HG02571 (cell line): ENCODE data around the gene SNF8.
"Not testable (repeated sequence)": the region's sequence is repeated elsewhere in the genome, so short reads cannot be mapped to it uniquely, and the experiment has no call there.

Experiments
- ATAC-seq: cut with Tn5 transposase; IDR thresholded peaks from one replicate; pipeline ENCODE4 v1.9.1; 2021; ENCODE audit warnings: mild to moderate bottlenecking, moderate library complexity; ENCODE audit not compliant: unreplicated experiment

SNF8 gene, protein sequence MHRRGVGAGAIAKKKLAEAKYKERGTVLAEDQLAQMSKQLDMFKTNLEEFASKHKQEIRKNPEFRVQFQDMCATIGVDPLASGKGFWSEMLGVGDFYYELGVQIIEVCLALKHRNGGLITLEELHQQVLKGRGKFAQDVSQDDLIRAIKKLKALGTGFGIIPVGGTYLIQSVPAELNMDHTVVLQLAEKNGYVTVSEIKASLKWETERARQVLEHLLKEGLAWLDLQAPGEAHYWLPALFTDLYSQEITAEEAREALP

DNA sequence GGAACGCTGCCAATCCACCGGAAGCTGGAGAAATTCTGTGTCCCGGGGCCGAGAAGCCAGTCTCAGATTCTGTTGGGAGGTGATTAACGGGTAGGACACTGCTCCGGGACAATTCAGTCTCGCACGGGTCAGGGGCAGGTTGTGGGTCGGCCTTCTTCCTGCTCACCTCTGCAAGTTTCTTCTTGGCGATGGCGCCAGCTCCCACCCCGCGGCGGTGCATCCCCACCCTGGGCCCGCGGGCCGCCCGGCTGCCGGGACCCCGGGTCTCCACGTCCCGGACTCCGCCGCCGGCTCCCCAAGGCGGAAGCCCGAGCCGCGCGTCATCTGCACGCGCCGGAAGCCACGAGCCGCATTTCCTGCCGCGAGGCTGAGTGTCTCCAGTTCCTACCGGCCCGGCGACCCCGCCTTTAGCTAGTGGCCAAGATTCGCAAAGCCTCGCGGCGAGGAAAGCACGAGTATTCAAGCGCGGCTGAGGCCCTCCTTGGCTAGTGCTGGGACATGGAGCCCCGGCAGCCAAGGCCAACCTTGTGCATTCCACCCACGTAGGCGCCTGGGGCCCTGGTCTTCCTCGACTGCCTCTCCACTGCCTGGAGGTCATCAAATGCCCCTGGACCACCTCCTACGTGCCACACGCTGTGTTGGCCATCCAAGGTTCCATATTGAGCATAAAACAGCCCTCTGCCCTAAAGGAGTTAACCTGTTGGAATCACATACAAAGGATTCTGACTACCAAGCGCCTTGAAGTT is at the start of gene SNF8:
Gene SNF8, minus strand, starts transcription at position 328 of the 746 bp plus-strand sequence. Its CDS starts 108 bp downstream, at position 220.
- peak; percentile 75 for ATAC-seq

DNA sequence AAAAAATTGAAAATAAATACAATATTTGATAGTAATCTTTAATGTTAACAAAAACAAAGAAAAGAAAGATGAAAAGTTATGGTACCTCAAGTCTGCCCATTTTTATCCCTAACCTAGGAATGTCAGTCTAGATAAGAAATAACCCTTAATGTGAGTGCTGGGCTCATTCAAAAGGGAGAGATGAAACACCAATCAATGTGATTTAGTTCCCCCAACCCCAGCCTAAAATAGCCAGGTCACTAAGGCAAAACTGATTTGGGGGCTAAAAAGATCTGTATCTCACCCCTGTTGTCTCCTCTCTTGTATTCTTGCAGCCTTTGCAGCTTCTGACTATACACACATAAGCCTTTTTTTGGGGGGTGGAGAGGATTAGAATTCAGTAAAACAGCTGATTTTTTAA is 49.3 kb upstream of the SNF8 start:
- no peak for ATAC-seq

DNA sequence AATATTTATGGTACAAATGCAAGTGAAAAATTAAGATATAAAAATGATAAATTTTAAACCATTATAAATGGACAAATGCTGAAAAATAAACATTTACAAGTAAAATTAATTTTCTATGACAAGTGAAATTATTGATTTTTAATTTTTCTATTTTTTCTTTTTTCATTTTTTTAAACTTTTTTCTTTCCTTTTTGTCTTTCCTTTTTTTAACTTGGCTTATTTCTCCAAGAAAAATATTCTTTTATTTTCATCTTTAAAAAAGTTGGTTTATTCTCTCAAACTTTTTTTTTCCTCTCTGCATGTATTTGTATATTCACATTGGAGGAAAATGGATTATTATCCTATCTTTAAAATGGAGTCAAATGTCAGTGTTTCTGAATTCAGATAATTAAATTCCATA is 48.7 kb upstream of the SNF8 start:
- ATAC-seq, result no peak

DNA sequence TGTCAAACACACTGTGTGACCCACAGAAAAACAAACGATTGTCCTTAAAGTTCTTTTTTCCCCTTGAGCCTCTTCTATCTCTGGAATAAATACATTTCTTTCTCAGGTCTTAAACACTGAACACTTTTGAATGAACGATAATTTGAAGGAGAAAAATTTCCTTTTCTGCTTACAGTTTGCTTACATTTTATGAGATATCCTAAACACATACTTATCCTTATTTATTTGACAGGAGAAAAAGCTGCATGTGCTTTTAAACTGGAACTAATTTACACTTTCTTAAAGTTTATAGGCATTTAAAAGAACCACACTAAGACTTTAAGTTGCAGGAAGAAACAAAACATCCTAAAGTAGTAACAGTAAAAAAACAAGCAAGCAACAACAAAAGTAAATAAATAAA is 47.8 kb upstream of the SNF8 start:
- no peak for ATAC-seq

DNA sequence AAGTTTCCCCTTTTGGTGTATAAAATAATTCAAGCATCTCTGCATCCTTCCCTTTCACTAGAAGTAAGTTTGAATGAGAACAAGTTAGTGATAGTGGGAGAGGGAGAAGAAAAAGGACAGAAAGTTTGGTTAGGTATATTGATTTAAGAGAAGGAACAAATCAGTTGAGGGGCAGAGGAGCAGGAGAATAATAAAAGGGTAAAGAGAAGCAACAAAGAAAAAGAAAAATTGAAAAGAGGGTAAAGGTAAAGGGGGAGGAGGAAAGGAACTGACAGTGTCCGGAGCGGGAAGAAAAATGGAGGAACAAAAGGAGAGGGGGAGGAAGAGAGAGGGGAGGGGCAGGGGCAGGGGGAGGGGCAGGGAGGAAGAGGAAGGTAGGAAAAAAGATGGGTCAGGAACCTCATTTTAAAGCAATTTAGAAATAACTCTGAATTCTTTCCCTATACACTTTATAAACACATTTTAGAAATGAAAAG is 46.3 kb upstream of the SNF8 start:
- no peak for ATAC-seq

DNA sequence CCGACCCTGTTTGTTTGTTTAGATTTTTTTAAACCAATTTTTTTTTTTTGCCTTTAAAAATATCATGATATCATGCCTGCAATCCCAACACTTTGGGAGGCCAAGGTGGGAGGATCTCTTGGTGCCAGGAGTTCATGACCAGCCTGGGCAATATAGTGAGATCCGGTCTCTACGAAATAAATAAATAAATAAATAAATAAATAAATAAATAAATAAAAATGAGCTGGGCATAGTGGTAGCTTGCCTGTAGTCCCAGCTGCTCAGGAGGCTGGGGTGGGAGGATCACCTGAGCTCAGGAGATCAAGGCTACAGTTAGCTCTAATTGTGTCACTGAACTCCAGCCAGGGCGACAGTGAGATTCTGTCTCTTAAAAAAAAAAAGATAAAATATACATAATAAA is 44.5 kb upstream of the SNF8 start:
- no peak for ATAC-seq

DNA sequence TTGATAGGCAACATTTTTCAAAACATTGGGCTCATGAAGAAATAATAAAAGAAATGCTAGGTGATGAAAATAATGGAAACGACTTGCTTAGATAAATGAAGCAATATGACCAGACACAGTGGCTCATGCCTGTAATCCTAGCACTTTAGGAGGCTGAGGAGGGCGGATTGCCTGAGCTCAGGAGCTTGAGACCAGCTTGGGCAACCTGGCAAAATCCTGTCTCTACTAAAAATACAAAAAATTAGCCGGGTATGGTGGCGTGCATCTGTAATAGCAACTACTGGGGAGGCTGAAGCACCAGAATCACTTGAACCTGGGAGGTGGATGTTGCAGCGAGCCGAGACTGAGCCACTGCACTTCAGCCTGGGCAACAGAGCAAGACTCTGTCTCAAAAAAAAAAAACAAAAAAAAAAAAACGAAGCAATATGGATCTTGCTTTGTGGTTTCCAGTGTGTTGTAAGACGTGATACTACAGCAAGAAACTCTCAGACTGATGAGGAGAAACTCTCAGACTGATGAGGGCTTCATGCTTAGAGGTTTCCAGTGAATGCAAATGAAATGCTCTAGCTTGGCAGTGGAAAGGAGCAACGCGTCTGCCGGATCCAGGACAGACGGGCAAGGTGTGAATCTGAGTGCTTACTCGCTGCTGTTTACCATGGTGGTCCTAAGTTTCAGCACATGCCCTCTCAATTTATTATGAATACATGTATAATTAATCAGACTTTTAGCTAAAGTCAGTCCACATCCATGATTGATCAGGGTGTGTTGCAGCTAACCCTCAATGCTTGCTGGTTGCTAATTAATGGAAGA is 41.0 kb upstream of the SNF8 start:
- no peak for ATAC-seq

DNA sequence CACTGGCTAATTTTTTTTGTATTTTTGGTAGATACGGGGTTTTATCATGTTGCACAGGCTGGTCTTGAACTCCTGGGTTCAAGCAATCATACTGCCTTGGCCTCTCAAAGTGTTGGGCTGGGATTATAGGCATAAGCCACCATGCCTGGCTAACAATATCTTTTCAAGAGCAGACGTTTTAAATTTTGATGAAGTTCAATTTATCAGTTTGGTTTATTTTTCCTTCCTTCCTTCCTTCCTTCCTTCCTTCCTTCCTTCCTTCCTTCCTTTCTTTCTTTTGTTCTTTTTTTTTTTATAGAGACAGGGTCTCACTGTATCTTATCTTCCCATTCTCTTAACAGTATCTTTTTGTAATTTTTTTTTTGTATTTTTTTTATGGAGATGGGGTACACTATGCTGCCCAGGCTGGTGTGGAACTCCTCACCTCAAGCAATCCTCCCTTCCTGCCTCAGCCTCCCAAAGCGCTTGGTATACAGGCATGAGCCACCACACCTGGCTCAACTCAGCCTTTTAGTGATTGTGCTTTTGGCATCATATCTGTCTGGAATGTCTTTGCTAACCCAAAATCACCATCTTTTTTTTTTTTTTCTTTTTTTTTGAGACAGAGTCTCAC is 37.4 kb upstream of the SNF8 start:
- ATAC-seq, result no peak

DNA sequence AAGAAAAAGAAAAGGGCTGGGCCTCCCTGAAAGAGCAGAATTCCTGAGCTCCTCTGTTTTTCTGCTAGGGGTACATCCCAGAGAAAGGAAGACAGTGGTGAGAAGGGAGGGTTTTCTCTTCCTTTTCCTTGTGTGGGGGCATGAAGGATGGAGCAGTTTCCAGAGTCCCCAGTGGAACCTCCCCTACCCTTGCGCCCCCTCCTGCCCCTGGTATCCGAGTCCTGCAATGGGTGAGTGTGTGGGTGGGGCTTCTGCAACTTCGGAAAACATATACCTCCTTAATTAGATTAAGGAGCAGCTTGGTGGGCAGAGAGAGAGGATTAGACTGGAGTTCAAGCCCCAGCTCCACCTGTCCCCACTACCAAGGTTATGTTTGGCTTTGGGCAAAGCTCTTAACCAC is 29.2 kb upstream of the SNF8 start:
- no peak for ATAC-seq

DNA sequence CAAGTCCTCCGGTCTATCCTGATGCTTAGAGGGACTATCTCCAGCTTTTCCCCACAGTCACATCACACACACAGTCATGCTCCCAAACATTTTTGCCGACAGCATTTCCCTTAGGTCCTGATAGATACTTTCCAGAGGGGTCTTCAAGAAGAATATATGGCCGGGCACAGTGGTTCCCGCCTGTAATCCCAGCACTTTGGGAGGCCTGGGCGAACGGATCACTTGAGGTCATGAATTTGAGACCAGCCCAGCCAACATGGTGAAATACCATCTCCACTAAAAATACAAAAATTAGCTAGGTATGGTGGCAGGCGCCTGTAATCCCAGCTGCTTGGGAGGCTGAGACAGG is 28.1 kb upstream of the SNF8 start:
- ATAC-seq, result no peak

DNA sequence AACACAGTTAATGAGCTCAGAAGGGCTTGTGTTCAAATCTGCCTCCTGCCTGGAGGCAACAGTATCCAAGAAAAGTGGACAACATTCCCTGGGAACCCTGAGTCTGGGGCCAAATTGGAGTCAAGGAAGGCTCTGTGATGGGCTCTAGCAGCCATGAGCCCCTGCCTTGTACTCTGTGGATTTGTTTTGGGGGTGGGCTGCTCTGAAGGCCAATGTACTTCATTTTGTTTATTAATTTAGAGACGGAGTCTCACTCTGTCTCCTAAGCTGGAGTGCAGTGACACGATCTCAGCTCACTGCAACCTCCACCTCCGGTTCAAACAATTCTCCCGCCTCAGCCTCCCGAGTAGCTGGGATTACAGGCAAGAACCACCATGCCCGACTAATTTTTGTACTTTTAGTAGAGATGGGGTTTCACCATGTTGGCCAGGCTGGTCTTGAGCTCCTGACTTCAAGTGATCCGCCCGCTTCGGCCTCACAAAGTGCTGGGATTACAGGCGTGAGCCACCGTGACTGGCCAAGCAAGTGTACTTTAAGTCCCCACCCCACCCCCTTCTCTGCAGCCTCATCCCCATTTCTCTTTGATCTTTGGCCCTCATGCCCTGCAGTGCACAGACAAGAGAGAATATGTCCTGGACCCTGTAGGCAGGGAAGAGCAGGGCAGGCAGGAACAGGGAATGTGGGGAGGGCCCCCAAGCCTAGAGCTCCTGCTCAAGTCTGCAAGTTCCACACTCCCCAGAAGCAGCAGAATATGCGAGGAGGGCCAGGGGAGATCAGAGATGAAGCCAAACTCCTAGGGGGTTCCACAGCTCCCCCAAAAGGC is 26.4 kb upstream of the SNF8 start:
- no peak for ATAC-seq

DNA sequence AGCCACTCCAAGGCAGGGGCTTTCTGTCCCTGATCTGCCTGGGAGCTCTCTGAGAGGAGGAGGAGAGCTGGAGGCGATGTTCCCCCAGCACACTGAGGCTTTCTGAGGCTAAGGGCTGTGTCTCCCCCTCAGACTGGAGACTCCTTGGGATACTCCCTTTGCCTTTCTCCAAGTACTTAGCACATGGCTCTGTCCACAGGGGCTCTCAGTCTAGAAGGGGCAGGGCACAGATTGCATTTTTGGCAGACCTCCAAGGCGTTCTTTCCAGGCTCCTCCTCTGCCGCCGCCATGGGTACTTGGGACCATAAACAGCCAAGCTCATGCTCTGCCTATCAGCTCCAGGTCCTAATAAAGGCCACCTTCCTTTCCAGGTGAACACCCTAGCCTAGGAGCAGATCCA is 25.6 kb upstream of the SNF8 start:
- ATAC-seq, result no peak

DNA sequence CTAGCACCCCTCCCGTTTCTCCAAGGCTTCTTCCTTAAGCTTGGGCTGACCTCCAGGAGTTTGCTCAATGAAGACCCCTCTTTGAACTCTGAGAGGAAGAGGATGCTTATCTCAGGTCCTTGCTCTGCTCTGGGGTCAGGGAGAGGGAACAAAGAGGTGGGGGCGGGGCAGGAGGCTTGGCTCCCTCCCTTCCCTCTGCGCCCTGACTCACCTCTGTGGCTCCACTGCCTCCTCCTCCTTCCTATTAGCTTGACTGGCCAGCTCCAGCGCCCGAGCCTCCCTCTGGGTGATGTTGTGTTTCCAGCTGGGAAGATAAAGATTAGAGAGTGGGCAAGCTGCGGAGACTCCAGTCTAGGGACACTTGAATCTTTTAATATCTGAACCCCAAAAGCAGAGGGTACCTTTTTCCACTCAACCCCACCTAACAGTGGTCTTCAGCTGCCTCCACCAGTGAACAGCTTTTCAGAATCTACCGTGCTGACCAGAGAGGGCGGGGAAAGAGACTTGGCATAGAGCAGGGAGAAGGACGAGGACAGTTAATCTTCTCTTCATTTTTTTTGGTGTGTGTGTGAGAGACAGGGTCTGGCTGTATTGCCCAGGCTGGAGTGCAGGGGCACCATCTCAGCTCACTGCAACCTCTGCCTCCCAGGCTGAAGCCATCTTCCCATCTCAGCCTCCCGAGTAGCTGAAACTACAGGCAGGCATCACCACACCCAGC is 17.0 kb upstream of the SNF8 start:
- ATAC-seq, result no peak

DNA sequence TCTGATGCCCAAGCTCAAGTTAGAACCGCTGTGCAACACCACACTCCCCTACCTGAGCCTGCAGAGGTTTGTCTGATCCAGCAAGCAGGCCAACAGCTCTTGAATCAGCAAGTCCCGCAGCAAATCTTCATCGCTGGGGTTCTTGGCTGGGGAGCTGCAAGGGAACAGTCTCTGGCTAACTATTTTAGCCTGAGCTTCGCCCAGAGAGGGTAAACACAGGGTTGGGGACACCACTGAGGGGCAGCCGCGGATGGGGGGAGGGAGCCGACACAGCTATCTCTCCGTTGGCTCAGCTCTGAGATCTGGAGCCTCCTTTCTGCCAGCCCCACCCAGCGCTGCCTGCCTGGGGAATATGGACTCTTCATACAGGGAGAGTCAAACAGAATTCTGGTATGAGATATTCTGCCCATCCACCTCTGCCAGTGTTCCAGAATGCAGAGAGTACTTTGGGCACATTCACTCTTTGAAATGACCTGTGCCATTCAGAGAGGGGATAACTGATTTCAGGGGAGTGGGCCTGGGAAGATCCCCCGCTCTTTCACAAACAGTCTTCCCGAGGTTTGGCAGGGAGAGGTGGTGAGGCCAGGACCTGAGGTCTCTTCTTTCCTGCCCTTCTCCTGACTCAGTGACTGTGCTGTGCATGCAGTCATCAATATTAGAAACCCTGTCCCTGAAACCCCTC is 16.3 kb upstream of the SNF8 start:
- ATAC-seq, result no peak

DNA sequence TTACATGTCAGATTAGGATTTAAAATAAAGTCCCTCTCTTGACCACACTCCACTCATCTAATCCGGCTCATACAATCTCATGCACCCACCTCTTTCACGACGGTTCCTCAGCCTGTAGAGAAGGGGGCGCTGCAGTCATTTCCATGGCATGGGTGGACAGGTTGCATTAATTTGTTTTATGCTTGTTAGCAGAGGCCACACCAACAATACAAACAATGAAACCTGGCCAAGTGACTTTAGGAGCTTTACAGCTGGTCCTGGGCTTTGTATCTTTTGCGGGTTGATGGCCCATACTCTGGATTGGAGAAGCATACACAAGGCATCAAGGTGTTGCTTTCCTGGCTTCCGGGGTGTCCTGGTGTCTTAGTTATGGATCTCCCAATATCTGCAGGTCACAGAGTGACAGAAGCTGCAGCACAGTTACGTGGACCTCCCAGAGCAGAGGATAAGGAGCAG is 9.7 kb upstream of the SNF8 start:
- no peak for ATAC-seq

DNA sequence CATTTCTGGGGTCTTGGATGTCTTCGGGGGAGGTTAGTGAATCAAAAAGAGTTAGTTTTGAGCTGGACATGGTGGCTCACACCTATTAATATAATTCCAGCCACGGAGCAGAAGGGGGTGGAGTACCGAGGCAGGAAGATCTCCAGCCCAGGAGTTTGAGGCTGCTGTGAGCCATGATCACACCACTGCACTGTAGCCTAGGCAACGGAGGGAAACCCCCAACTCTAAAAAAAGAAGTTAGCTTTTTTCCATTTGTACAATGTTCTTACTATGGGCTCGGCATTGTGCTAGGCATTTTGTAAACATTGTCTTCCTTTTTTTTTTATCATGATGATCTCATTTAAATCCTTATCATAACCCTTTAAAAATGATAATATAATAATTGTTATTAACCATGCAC is 8.3 kb upstream of the SNF8 start:
- ATAC-seq, result no peak

DNA sequence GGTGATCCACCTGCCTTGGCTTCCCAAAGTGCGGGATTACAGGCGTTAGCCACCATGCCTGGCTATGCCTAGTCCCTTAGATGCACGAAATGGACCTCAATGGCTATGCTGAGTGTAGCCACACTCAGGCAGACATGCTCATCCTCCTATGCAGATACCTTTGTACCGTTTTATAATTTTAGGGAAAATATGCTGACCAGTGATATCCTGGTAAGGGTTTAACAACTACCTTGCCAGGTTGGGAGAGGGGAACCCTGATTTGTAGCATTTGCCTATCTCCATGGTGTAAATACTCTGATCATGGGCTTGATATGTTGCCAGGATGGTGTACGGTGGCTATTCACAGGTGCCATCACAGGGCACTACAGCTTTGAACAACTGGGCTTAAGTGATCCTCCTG is 6.9 kb upstream of the SNF8 start:
- ATAC-seq, result no peak

DNA sequence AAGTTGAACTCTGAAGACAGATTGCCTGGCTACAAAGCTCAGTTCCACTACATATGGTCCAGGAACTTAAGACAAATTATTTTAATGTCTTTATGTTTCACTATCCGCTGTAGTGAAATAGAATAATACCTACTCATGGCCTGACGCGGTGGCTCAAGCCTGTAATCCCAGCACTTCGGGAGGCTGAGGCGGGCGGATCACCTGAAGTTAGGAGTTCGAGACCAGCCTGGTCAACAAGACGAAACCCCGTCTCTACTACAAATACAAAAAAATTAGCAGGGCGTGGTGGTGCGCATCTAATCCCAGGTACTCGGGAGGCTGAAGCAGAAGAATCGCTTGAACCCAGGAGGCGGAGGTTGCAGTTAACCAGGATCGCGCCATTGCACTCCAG is 614 bp upstream of the SNF8 start:
- ATAC-seq, result not testable (repeated sequence)

DNA sequence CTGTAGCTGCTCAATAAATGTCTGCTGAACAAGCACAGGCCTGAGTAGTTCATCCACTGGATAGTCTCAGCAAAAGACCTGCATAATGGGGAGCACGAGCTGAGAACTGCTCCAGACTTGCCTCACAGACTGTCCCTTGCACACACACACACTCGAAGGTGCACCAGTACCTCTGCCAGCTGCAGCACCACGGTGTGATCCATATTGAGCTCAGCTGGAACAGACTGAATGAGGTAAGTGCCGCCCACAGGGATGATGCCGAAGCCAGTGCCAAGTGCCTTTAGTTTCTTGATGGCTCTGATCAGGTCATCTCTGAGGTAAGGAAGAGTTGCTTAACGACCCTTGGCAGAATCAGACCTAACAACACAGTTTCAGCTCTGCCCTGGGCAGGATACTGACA is 11.6 kb downstream of the SNF8 start:
- ATAC-seq, result no peak
